T-helper 1 cell (primary cell): ENCODE measurements around the gene ZBTB44.
A peak's percentile ranks its signal among the peaks of the same experiment; 100 is the strongest.
"Not testable (repeated sequence)": the region's sequence is repeated elsewhere in the genome, so short reads cannot be mapped to it uniquely, and the experiment has no call there.

ENCODE experiments used
- DNase-seq, 5 donors: peaks; one replicate each; pipeline ENCODE4 v3.0.0-alpha.2; 2012 to 2020

Gene ZBTB44

GRCh38 chr11:130312046-130312445 lies 2.7 kb downstream of the ZBTB44 start:
- DNase-seq: no peak

DNA sequence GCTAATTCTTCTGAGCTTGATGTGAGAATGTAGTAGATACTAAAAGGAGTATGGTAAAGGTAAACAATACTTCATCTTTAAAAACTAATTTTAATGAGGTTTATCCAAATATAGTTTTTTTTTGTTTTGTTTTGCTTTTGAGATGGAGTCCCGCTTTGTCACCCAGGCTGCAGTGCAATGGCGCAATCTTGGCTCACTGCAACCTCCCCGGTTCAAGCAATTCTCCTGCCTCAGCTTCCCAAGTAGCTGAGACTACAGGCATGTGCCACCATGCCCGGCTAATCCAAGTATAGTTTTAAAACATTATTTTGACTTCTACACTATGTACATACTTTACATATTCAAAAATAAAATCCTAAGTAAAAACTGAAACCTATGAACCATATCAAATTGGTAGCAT lies 4.1 kb downstream of the ZBTB44 start:
- DNase-seq: no peak

- DNase-seq: no peak
Measured at GRCh38 chr11:130308886-130309285, 5.8 kb downstream of the ZBTB44 start.

GRCh38 chr11:130308059-130308458 lies 6.7 kb downstream of the ZBTB44 start:
- no peak for DNase-seq

DNA sequence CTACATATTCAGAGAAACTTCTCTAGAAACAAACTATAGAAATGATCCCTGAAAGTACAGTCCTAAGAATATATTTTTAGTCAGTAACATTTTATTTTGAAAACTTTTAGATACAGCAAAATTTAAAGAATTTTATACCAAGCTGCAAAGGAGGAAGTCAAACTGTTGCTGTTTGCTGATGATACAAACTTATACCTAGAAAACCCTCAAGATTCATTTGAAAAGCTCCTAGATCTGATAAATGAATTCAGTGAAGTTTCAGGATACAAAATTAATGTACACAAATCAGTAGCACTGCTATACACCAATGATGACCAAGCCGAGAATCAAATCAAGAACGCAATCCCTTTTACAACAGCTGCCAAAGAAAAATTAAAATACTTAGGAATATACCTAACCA lies 10.1 kb downstream of the ZBTB44 start:
- DNase-seq: peak in 1 of 5 donors; percentile 8

GRCh38 chr11:130301002-130301401 lies 13.7 kb downstream of the ZBTB44 start:
- no peak for DNase-seq

GRCh38 chr11:130300567-130300966 lies 14.2 kb downstream of the ZBTB44 start:
- DNase-seq: no peak

DNA sequence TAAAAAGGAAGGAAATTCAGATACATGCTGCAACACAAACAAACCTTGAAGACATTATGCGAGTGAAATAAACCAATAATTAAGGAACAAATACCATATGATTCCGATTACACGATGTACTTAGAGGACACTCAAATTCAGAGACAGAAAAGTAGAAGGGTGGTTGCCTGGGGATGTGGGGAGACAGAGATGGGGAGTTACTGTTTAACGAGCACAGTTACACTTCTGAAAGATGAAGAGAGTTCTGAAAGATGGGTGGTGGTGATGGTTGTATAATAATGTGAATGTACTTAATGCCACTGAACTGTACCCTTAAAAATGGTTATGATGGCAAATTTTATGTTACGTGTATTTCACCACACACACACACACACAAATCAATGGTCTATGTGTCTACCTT lies 14.7 kb downstream of the ZBTB44 start:
- DNase-seq: no peak

GRCh38 chr11:130295657-130296056 lies 19.1 kb downstream of the ZBTB44 start:
- no peak for DNase-seq

GRCh38 chr11:130282111-130282510 lies 32.6 kb downstream of the ZBTB44 start:
- no peak for DNase-seq

DNA sequence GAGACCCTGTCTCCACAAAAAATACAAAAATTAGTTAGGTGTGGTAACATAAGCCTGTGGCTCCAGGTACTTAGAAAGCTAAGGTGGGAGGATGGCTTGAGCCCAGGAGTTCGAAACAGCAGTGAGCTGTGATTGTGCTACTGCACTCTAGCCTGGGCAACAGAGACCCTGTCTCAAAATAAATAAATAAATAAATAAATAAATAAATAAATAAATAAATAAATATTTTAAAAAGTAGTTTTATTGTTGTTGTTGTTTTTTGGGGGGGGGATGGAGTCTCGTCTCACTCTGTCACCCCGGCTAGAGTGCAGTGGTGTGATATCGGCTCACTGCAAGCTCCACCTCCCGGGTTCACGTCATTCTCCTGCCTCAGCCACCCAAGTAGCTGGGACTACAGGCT lies 33.4 kb downstream of the ZBTB44 start:
- DNase-seq: not testable (repeated sequence)

GRCh38 chr11:130279989-130280388 lies 34.7 kb downstream of the ZBTB44 start:
- no peak for DNase-seq

DNA sequence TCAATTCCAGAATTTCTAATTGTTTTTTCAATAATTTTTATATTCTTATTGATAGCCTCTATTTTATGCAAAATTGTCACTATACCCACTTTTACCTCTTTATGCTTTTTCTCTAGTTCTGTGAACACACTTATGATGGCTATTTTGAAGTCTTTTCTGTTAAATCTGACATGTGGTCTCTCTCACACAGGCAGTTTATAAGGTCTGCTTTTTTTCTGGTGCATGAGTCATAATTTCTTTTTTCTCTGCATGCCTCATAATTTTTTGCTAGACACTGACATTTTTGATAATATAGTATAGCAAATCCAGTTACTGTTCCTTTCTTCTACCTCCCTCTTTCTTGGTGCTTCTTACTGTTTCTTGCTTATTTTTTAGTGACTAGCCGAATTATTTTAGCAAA lies 36.0 kb downstream of the ZBTB44 start:
- DNase-seq: no peak

- DNase-seq: peak in 1 of 5 donors; percentile 18
Measured at GRCh38 chr11:130278151-130278550, 36.6 kb downstream of the ZBTB44 start.

GRCh38 chr11:130272336-130272735 lies 42.4 kb downstream of the ZBTB44 start:
- DNase-seq: no peak

DNA sequence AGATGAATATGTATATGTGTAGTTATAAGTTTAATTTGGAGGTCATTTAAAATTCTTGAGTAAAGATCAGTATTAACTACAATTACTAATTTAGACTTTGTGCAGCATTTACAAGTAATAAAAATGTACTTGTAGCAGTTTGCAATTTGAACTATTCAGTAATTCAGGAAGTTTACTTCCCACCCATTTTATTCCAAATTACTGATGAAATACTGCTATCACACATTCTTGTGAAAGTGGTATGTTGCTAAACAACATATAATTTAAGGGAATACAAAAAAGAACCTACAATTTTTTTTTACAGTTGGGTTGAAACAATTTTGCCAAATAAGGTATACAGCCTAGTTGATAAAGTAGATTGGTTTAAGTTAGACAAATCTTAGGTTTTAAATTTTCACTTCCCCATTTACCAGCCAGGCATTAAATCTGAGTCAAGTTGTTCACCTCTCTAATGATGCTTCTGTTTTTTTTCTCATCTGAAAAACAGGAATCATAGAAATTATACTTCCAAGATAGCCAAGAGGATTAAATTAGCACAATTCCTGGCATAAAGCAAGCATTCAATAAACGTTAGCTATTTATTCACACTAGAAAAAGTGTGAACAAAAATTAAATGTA lies 45.3 kb downstream of the ZBTB44 start:
- no peak for DNase-seq

- no peak for DNase-seq
Measured at GRCh38 chr11:130263351-130263750, 51.4 kb downstream of the ZBTB44 start.

DNA sequence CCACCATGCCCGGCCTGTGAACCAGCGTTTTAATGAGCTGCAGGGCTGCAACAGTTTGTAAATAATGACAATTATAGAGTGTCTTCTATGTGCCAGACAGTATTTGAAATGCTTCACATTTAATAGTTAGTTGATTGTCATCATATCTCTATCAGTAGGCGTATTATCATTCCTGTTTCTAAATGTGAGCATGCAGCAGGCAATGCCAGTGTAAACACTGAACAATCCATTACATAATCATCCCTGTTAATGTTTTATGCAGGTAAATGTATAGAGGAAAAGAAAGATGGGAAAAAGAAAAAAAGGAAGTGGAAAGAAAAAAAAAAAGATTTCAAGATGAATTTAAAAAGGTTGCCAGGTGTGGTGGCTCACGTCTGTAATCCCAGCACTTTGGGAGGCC lies 52.3 kb downstream of the ZBTB44 start:
- DNase-seq: no peak

DNA sequence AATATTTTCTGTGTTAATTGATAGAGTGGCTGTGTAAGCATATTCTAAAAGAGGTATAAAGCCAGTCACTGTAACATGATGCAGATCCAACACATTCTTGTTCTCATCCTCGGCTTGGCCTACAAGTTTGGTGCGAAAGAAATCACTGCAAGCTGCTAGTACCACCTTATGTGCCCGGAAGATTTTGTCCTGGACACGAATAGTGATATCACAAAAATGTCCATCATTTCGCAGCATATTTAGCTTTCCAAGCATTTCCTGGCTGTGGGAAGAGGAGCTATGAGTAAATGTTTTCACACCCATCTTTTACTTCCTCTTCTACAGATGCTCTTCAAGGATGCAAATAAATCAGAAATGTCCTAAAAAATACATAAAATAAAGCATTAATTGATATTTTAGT lies 53.1 kb downstream of the ZBTB44 start:
- DNase-seq: no peak

DNA sequence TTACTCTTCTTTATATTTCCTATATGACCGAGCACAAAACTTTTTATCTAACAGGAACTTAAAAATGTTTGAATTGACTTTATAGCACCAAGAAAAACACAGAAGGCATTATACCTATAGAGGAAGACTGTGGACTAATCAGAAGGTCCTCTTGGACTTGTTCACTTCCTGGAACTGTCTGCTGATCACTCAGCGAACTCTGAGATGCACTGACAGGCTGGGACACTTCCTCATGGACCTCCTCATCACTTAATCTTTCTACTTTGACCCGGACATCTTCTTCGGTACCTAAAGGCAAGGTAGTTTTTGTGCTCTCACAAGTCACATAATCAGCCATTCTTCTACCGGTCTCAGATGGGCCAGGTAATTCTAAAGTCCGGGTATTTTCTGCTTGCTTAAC lies 54.0 kb downstream of the ZBTB44 start:
- no peak for DNase-seq

DNA sequence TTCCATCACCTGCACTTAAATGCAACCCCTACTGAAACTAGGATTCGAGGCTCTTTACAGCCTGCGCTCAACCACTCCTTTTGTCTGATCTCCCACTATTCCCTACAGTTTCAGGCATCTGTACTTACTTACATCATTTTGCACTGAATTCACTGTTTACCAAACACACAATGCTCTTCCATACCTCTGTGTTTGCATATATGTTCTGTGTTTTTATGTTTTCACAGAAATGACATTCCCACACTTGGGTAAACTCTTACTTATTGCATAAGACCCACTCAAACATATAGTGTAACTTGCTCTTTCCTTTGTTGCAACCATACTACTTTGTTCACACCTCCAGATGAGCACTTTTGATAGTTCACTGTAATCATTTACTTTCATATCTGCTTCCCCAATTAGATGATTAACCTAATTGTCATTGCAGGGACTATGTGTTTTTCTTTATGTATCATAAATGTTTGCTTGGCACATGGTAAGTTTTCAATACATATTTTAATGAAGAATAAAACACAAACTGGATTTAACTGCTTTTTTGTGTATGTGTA lies 54.6 kb downstream of the ZBTB44 start:
- DNase-seq: no peak

- not testable (repeated sequence) for DNase-seq
Measured at GRCh38 chr11:130251763-130252162, 63.0 kb downstream of the ZBTB44 start.

DNA sequence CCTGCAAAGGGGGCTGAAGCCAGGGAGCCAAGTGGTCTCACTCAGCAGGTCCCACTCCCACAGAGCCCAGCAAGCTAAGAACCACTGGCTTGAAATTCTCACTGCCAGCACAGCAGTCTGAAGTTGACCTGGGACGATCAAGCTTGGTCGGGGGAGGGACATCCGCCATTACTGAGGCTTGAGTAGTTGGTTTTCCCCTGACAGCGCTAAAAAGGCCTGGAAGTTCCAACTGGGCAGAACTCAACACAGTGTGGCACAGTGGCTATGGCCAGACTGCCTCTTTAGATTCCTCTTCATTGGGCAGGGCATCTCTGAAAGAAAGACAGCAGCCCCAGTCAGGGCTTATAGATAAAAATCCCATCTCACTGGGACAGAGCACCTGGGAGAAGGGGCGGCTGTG lies 64.8 kb downstream of the ZBTB44 start:
- DNase-seq: not testable (repeated sequence)

DNA sequence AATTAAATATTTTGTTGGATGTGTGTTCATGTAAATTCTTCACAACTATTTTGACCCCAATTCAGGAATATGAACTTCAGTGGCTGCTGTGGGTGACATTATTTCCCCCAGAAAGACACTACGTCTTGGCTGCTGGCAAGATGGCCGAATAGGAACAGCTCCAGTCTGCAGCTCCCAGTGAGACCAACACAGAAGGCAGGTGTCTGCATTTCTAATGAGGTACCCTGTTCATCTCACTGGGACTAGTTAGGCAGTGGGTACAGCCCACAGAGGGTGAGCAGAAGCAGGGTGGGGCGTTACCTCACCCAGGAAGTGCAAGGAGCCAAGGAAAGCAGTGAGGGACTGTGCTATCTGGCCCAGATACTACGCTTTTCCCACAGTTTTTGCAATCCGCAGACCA lies 65.3 kb downstream of the ZBTB44 start:
- no peak for DNase-seq

DNA sequence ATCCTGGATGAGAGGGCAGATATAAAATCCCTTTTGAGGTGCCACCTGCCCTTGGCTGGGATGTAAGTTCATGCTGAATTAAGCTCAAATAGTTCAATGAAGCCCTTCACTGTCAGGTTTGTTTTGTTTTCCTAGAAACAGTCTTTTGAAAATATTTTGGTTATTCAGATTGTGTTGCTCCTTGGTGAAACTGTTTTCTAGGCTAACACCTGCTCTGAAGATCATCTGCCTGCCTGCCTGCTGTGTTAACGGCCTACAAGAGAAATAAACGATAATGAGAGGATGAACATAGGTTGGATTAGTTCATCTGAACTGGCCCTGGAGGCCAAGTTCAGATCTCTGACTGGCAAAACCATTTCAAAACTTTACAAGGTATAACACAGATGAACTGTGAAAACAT lies 67.4 kb downstream of the ZBTB44 start:
- no peak for DNase-seq
